AG10803 (cell line): ENCODE data around the gene CD99.

ENCODE experiments used
- DNase-seq: peaks from one replicate; pipeline ENCODE4 v3.0.0; 2010; ENCODE audit warnings: low read depth
- H3K4me3 ChIP-seq: 2 replicates; pipeline ENCODE4 v1.5.1; 2011; ENCODE audit warnings: mild to moderate bottlenecking, low read length, control low read depth
- TF ChIP-seq, protein P1 (sequence below): conservative IDR thresholded peaks from 2 replicates; pipeline ENCODE4 v1.5.1; 2011; ENCODE audit warnings: mild to moderate bottlenecking, low read length, control low read depth, inconsistent platforms

Gene CD99

DNA sequence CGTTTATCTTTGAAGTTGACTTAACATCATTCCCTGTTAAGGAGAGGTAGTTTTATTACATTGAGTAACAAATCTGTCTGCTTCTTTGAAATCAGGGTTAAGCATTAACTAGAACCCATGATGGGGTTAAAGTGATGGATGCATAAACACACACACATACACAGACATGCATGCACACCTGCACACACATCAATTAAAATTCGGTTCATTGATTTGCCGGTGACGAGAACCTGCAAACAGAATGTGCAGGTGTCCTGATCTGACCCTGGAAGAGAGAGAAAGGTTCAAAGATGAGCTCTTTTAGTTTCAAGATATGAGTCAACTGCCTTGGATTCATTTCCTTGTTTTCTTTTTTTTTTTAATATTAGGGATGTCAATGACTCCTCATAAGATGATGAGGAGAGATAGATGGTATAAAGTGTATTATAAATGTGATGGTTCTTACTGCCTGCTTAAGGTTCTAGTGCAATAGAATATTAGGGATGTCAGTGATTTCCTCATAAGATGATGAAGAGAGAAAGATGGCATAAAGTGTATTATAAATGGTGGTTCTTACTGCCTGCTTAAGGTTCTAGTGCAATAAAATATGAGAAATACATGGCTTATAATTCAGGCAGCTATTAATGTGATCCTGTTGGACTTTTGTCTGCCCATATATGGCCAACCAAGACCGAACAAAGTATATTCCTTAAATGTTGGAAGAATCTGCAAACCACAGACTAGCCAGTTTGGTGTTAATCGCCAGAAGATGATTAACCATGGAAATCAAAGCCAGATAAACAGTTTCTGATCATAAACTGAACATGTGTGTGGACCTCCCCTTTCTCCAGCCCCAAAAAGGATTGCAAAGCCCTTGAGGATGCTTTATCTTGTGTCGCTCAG, 14.1 kb upstream of the CD99 start:
- DNase-seq: peak; percentile 70
- TF ChIP-seq, protein P1, sequence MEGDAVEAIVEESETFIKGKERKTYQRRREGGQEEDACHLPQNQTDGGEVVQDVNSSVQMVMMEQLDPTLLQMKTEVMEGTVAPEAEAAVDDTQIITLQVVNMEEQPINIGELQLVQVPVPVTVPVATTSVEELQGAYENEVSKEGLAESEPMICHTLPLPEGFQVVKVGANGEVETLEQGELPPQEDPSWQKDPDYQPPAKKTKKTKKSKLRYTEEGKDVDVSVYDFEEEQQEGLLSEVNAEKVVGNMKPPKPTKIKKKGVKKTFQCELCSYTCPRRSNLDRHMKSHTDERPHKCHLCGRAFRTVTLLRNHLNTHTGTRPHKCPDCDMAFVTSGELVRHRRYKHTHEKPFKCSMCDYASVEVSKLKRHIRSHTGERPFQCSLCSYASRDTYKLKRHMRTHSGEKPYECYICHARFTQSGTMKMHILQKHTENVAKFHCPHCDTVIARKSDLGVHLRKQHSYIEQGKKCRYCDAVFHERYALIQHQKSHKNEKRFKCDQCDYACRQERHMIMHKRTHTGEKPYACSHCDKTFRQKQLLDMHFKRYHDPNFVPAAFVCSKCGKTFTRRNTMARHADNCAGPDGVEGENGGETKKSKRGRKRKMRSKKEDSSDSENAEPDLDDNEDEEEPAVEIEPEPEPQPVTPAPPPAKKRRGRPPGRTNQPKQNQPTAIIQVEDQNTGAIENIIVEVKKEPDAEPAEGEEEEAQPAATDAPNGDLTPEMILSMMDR: no peak
- H3K4me3 ChIP-seq: peak overlapping the region; percentile 51

DNA sequence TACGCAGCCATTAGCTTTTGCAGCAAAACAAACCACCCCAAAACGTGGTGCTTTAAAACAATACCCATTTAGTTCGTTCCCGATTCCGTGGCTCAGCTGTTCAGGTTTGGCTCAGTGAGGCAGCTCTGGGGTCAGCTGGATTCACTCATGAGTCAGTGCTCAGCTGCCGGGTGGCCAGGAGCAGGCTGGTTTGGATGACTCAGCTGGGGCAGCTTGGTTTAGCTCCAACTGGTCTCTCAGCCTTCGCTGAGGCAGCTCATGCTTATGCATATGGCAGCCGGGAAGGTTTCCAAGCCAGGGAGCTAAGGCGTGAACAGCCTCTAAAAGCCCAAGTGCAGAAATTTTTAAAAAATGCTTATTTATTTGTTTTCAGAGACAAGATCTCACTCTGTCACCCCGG, 13.3 kb upstream of the CD99 start:
- TF ChIP-seq, protein P1: no peak
- peak overlapping the region; percentile 51 for H3K4me3 ChIP-seq
- DNase-seq: peak; percentile 99

DNA sequence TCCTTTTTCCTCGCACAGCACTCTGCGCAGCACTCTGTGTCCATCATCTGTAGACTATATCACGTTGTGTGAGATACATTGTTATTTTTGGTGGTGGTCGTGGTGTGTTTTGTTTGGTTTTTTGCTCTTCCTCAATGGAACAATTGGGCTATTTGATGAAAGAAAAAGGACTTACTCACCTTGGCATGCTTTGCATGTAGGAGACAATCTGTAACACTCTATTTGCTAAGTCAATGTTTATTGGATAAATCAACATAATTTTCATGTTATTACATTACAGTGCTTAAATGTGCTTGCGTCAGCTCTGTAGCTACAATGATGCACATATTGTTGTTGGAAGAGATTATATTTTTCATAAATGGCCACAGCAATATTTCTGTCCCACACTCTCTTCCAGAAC, 12.5 kb upstream of the CD99 start:
- TF ChIP-seq, protein P1: no peak
- no peak overlapping the region for H3K4me3 ChIP-seq
- DNase-seq: no peak

DNA sequence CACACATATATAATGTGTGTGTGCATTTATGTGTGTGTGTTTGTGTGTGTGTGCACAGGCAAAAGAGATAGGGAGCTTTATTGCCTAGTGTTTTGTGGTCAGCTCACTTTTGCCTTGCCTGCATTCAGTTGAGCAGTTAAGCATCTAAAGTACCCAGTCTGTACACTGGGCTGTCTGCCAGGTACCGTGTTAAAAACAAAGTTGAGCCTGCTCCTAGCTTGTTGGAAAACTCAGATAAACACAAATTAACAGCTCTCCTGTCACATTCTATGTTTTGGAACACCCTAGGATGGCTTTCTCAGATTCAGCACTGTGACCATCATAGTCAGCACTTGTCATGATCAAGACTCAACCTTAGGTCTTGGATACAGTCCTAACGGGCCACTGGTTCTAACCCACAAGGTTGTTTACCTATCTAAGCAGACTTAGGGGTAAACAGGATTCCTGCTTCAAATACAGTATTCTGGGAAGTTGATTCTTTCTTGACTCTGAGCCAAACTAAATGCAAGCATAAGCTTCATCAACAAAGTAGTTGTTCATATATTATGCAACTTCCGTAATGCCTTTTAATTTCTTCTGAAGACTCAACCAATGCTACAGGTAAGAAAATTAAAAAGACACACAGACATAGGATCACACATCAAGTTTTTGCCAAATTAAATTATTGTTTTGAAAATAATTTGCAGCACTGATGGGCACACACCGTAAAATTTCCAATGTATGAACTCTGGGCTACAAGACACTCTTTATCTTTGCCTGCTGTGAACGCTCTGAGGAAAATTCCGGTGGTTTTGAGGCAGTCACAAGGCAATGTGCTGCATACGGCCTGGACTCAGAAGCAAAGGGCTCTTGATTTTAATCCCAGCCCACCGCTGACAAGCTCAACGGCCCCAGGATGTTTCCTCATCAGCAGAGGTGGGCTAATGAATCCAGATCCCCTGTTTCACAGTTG, 11.3 kb upstream of the CD99 start:
- no peak for DNase-seq
- H3K4me3 ChIP-seq: no peak overlapping the region
- TF ChIP-seq, protein P1: no peak

DNA sequence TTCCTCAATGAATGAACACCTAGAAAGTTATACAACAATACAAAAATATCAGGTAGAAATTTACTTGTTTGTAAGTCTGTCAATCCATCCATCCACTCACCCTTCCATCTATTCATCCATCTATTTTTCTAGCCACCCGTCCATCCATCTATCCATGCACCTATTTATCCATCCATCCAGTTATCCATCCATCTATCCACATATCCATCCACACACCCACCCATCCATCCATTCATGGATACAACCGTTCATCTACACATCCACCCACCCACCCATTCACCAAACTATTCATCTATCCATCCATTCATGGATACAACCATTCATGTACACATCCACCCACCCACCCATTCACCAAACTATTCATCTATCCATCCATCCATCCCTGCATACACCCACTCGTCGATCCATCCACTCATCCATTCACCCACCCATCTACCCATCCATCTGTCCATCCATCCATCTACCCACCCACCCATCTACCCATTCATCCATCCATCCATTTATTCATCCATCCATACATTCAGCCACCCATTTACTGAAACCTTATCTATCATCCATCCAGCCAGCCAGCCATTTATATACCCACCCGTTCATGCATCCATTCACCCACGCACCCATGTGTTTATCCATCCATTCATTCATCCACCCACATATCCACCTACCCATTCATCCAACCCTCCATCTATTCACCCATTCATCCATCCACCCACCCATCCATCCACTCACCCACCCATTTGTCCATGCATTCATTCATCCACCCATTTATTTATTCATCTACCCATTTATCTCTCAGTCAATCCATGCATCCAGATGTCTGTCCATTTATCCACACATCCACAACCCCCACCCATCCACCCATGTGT, 10.4 kb upstream of the CD99 start:
- no peak for DNase-seq
- no peak overlapping the region for H3K4me3 ChIP-seq
- TF ChIP-seq, protein P1: no peak

DNA sequence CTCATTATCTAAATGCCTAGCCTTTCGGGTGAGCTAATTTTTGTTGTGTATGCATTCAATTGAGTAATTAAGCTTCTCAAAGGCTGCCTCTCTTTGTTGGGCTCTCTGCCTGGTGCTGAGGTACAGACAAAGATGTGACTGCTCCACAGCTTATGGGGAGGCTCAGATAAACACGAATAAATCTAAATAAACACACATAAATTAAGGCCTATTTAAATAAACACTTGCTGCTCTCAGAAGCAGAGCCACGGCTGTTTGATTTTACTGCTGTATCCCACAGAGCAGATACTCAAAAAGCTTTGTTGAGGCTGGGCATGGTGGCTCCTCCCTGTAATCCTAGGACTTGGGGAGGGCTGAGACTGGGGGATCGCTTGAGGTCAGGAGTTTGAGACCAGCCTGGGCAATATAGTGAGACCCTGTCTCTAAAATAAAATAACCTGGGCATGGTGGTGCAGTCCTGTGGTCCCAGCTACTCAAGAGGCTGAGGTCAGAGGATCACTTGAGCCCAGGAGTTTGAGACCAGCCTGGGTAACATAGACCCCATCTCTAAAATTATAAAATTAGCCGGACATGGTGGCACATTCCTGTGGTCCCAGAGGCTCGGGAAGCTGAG, 8.4 kb upstream of the CD99 start:
- TF ChIP-seq, protein P1: no peak
- no peak for DNase-seq
- no peak overlapping the region for H3K4me3 ChIP-seq
